ENCODE measurements around the gene AR. TPM values are rescaled to one million over a fixed set of nuclear protein-coding genes. Genes with fewer than 3 reads are reported as not detected.

Gene AR
- total and polyA plus RNA-seq, 2 of the 4 experiments (the other 2 are of a cell fraction): 1.5 to 4.7 TPM

DNA sequence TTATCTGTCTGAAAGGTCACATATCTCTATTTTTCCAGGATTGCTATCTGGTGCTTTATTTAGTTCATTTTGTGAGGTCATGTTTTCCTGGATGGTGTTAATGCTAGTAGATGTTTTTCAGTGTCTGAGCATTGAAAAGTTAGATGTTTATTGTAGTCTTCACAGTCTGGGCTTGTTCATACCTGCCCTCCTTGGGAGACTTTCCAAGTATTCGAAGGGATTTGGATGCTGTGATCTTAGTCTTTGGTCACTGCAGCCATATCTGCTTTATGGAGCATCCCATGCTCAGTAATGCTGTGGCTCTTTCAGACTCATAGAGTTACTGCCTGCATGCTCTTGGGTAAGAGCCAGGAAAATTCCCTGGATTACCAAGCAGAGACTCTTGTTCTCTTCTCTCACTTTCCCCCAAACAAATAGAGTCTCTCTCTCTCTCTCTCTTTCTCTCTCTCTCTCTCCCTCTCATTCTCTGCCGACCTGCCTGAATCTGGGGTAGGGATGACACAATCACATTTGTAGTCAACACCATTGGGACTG lies 130.0 kb downstream of the AR start:
- no peak overlapping the region for H4K91ac ChIP-seq (ENCODE audit: insufficient read depth, low read depth, low read length)
- TF ChIP-seq MAFK (IDR thresholded peaks at IDR 0.05; ENCODE audit: low read depth, low read length): no peak
- no peak for TF ChIP-seq BHLHE40 (IDR thresholded peaks at IDR 0.05; ENCODE audit: low read depth, low read length)
- TF ChIP-seq CEBPB (IDR thresholded peaks at IDR 0.05; ENCODE audit: low read depth, low read length): no peak
- no peak for TF ChIP-seq FOS (IDR thresholded peaks at IDR 0.05; ENCODE audit: low read depth, low read length)
- no peak for TF ChIP-seq ELK1 (IDR thresholded peaks at IDR 0.05; ENCODE audit: borderline replicate concordance, low read depth, low read length)
- no peak for TF ChIP-seq CHD1 (IDR thresholded peaks at IDR 0.05; ENCODE audit: low read depth, low read length)
- TF ChIP-seq NFE2L2 (IDR thresholded peaks at IDR 0.05; ENCODE audit: low read depth, low read length): no peak
- TF ChIP-seq RFX5 (IDR thresholded peaks at IDR 0.05; ENCODE audit: low read depth, low read length): no peak
- H3K9me3 ChIP-seq (ENCODE audit: control insufficient read depth, insufficient read depth, low read length): peaks cover 2% of the 10 kb centered on the region; the same call in 1 of the 2 replicates
- H3K4me1 ChIP-seq (ENCODE audit: control insufficient read depth, insufficient read depth, low read length): no peaks in the 10 kb centered on the region
- H3K18ac ChIP-seq (ENCODE audit: low read depth, low read length): no peak overlapping the region
- in situ Hi-C loops (cut with MboI; ENCODE audit: low sequenced_read_pairs): no loop called here
- no peak overlapping the region for H2BK5ac ChIP-seq (ENCODE audit: low read depth, low read length, poor library complexity, severe bottlenecking)
- no peak overlapping the region for H3K56ac ChIP-seq (ENCODE audit: extremely low read depth, insufficient read depth, low read length)
- no peak overlapping the region for H2BK15ac ChIP-seq (ENCODE audit: low read depth, low read length)
- no peaks in the 10 kb centered on the region for H3K79me1 ChIP-seq (ENCODE audit: low read depth in 1 of 2, low read length in 2 of 2)
- ATAC-seq (ENCODE audit: low read depth) (no peak), DNase-seq (no peak)
- H3K9ac ChIP-seq (ENCODE audit: low read depth, low read length): no peak overlapping the region
- H2BK20ac ChIP-seq (ENCODE audit: low read depth, low read length): no peak overlapping the region
- intact Hi-C loops (cut with micrococcal nuclease): no loop called here
- no peak overlapping the region for H4K8ac ChIP-seq (ENCODE audit: low read depth in 2 of 2, low read length in 2 of 2)
- no CpG with 5 or more reads among the region's 2 CpGs for WGBS, 2 experiments (ENCODE audit: extremely low coverage in 2 of 2, insufficient read length in 1 of 2)
- no peak overlapping the region for H3K4me2 ChIP-seq (ENCODE audit: low read depth, low read length)
- H3K4ac ChIP-seq (ENCODE audit: low read depth, low read length): no peak overlapping the region
- no peaks in the 10 kb centered on the region for H3K9me1 ChIP-seq (ENCODE audit: insufficient read depth, low read length)
- no peak overlapping the region for H3K27ac ChIP-seq (ENCODE audit: insufficient read depth, low read length)
- H3K4me3 ChIP-seq (ENCODE audit: insufficient read depth, low read depth, low read length): no peak overlapping the region
- no peaks in the 10 kb centered on the region for H3K36me3 ChIP-seq (ENCODE audit: control insufficient read depth, insufficient read depth, low read length)
- ChIA-PET CTCF (no interaction called here), POLR2A (ENCODE audit: unreplicated experiment) (no interaction called here)
- BruUV-seq (replicated peaks): no TSS peak
- H2BK120ac ChIP-seq (ENCODE audit: low read depth, low read length): no peak overlapping the region
- no peak overlapping the region for H3K23ac ChIP-seq (ENCODE audit: low read depth, low read length)
- dilution Hi-C loops (cut with HindIII; ENCODE audit: low sequenced_read_pairs, unreplicated experiment): no loop called here
- H2AFZ ChIP-seq (replicated peaks; ENCODE audit: low read length, poor library complexity): no peak overlapping the region
- no peak overlapping the region for H2AK5ac ChIP-seq (ENCODE audit: low read depth, low read length)
- H4K5ac ChIP-seq (ENCODE audit: low read depth, low read length): no peak overlapping the region
- no peaks in the 10 kb centered on the region for H4K20me1 ChIP-seq (ENCODE audit: insufficient read depth, low read length)
- H2AK9ac ChIP-seq (replicated peaks; ENCODE audit: low read depth, low read length, poor library complexity): no peak overlapping the region
- no peaks in the 10 kb centered on the region for H3K27me3 ChIP-seq (ENCODE audit: control insufficient read depth, insufficient read depth, low read length)
- no peak overlapping the region for H3K14ac ChIP-seq (replicated peaks; ENCODE audit: low read depth, low read length)

All from IMR-90 (cell line).